ENCODE data around the gene LRCOL1.
"Not testable (repeated sequence)": the region's sequence is repeated elsewhere in the genome, so short reads cannot be mapped to it uniquely, and the experiment has no call there.

LRCOL1 gene

GRCh38 chr12:132603240-132604150, 6.9 kb downstream of the LRCOL1 start:
- Mint-ChIP-seq H3K27me3 (peaks cover 79% of the 10 kb centered on the region), H3K9me3 (no peaks in the 10 kb centered on the region), H3K4me1 (ENCODE audit: low read depth) (peaks cover 23% of the 10 kb centered on the region), H3K36me3 (ENCODE audit: low read depth) (no peaks in the 10 kb centered on the region), H3K27ac (no peak overlapping the region), H3K4me3 (no peak overlapping the region)
- DNase-seq: no peak

- Mint-ChIP-seq H3K27ac (no peak overlapping the region), H3K36me3 (ENCODE audit: low read depth) (no peaks in the 10 kb centered on the region), H3K9me3 (no peaks in the 10 kb centered on the region), H3K4me1 (ENCODE audit: low read depth) (peaks cover 22% of the 10 kb centered on the region), H3K4me3 (no peak overlapping the region), H3K27me3 (peaks cover 73% of the 10 kb centered on the region)
- no peak for DNase-seq
These were observed 7.7 kb downstream of the LRCOL1 start for GRCh38 chr12:132602572-132603239.

GRCh38 chr12:132601171-132601883, 9.1 kb downstream of the LRCOL1 start:
- H3K36me3 Mint-ChIP-seq (ENCODE audit: low read depth): no peaks in the 10 kb centered on the region
- no peaks in the 10 kb centered on the region for H3K9me3 Mint-ChIP-seq
- peaks cover 26% of the 10 kb centered on the region for H3K4me1 Mint-ChIP-seq (ENCODE audit: low read depth)

GRCh38 chr12:132600048-132601032, 10.0 kb downstream of the LRCOL1 start:
- H3K4me1 Mint-ChIP-seq (ENCODE audit: low read depth): peaks cover 26% of the 10 kb centered on the region
- no peaks in the 10 kb centered on the region for H3K9me3 Mint-ChIP-seq
- H3K36me3 Mint-ChIP-seq (ENCODE audit: low read depth): no peaks in the 10 kb centered on the region
- peak overlapping the region; percentile 53 for H3K4me3 Mint-ChIP-seq
- no peak overlapping the region for H3K27ac Mint-ChIP-seq
- peak; percentile 59 for DNase-seq
- peaks cover 72% of the 10 kb centered on the region for H3K27me3 Mint-ChIP-seq

More at GRCh38 chr12:132601171-132601883, 9.1 kb downstream of the LRCOL1 start:
- Mint-ChIP-seq H3K4me3 (no peak overlapping the region), H3K27me3 (peaks cover 68% of the 10 kb centered on the region), H3K27ac (no peak overlapping the region)
- DNase-seq: no peak

GRCh38 chr12:132599502-132599901, 10.9 kb downstream of the LRCOL1 start:
- not testable (repeated sequence) for H3K9me3 Mint-ChIP-seq; H3K36me3 Mint-ChIP-seq (ENCODE audit: low read depth); H3K27ac Mint-ChIP-seq; DNase-seq
- H3K4me3 Mint-ChIP-seq: peak overlapping the region; percentile 10
- peaks cover 26% of the 10 kb centered on the region for H3K4me1 Mint-ChIP-seq (ENCODE audit: low read depth)
- H3K27me3 Mint-ChIP-seq: peaks cover 67% of the 10 kb centered on the region

- H3K4me3 Mint-ChIP-seq: peak overlapping the region; percentile 73
- no peaks in the 10 kb centered on the region for H3K36me3 Mint-ChIP-seq (ENCODE audit: low read depth)
- H3K27me3 Mint-ChIP-seq: peaks cover 63% of the 10 kb centered on the region
- no peaks in the 10 kb centered on the region for H3K9me3 Mint-ChIP-seq
- no peak overlapping the region for H3K27ac Mint-ChIP-seq
- DNase-seq: no peak
- peaks cover 24% of the 10 kb centered on the region for H3K4me1 Mint-ChIP-seq (ENCODE audit: low read depth)
These were observed 12.8 kb downstream of the LRCOL1 start for GRCh38 chr12:132597333-132598316.

GRCh38 chr12:132596016-132596415, 14.4 kb downstream of the LRCOL1 start:
- Mint-ChIP-seq H3K4me3 (no peak overlapping the region), H3K4me1 (ENCODE audit: low read depth) (peaks cover 23% of the 10 kb centered on the region), H3K9me3 (no peaks in the 10 kb centered on the region), H3K27me3 (peaks cover 52% of the 10 kb centered on the region), H3K27ac (no peak overlapping the region), H3K36me3 (ENCODE audit: low read depth) (no peaks in the 10 kb centered on the region)
- no peak for DNase-seq

- H3K4me1 Mint-ChIP-seq (ENCODE audit: low read depth): peaks cover 16% of the 10 kb centered on the region
- H3K27me3 Mint-ChIP-seq: peaks cover 43% of the 10 kb centered on the region
- H3K9me3 Mint-ChIP-seq: no peaks in the 10 kb centered on the region
- no peaks in the 10 kb centered on the region for H3K36me3 Mint-ChIP-seq (ENCODE audit: low read depth)
- H3K27ac Mint-ChIP-seq: no peak overlapping the region
- no peak overlapping the region for H3K4me3 Mint-ChIP-seq
- no peak for DNase-seq
These were observed 15.2 kb downstream of the LRCOL1 start for GRCh38 chr12:132595183-132595582.

GRCh38 chr12:132593938-132594358, 16.4 kb downstream of the LRCOL1 start:
- H3K36me3 Mint-ChIP-seq (ENCODE audit: low read depth): no peaks in the 10 kb centered on the region
- DNase-seq: no peak
- H3K4me3 Mint-ChIP-seq: no peak overlapping the region
- H3K27ac Mint-ChIP-seq: no peak overlapping the region
- no peaks in the 10 kb centered on the region for H3K9me3 Mint-ChIP-seq
- H3K4me1 Mint-ChIP-seq (ENCODE audit: low read depth): peaks cover 11% of the 10 kb centered on the region
- H3K27me3 Mint-ChIP-seq: peaks cover 34% of the 10 kb centered on the region

GRCh38 chr12:132593521-132593920, 16.9 kb downstream of the LRCOL1 start:
- Mint-ChIP-seq H3K36me3 (ENCODE audit: low read depth) (no peaks in the 10 kb centered on the region), H3K4me3 (no peak overlapping the region), H3K9me3 (no peaks in the 10 kb centered on the region), H3K27ac (no peak overlapping the region), H3K4me1 (ENCODE audit: low read depth) (peaks cover 8% of the 10 kb centered on the region), H3K27me3 (peaks cover 29% of the 10 kb centered on the region)
- no peak for DNase-seq

GRCh38 chr12:132593071-132593470, 17.3 kb downstream of the LRCOL1 start:
- Mint-ChIP-seq H3K27me3 (peaks cover 29% of the 10 kb centered on the region), H3K4me1 (ENCODE audit: low read depth) (peaks cover 7% of the 10 kb centered on the region), H3K36me3 (ENCODE audit: low read depth) (no peaks in the 10 kb centered on the region), H3K4me3 (no peak overlapping the region), H3K9me3 (no peaks in the 10 kb centered on the region), H3K27ac (no peak overlapping the region)
- no peak for DNase-seq

- H3K36me3 Mint-ChIP-seq (ENCODE audit: low read depth): no peaks in the 10 kb centered on the region
- H3K4me1 Mint-ChIP-seq (ENCODE audit: low read depth): peaks cover 3% of the 10 kb centered on the region
- no peak overlapping the region for H3K4me3 Mint-ChIP-seq
- H3K27ac Mint-ChIP-seq: no peak overlapping the region
- DNase-seq: no peak
- H3K9me3 Mint-ChIP-seq: no peaks in the 10 kb centered on the region
- H3K27me3 Mint-ChIP-seq: peaks cover 25% of the 10 kb centered on the region
These were observed 18.0 kb downstream of the LRCOL1 start for GRCh38 chr12:132592282-132592970.
